Liver (tissue), 3 donors: ENCODE results near the gene ANKRD50.

Experiments used
- ATF3 ChIP-seq: IDR thresholded peaks from 2 replicates; pipeline ENCODE4 v1.6.1; 2016; ENCODE audit warnings: antibody characterized with exemption
- CTCF ChIP-seq: fragments of 150-350 bp; IDR thresholded peaks from 2 replicates; pipeline ENCODE4 v1.5.1; 2017; ENCODE audit warnings: improper control_type of control experiment, low read depth, low read length; ENCODE audit not compliant: missing input control
- MAX ChIP-seq: IDR thresholded peaks from 2 replicates; pipeline ENCODE4 v1.6.1; 2016; ENCODE audit warnings: antibody characterized with exemption
- REST ChIP-seq: IDR thresholded peaks from 2 replicates; pipeline ENCODE4 v1.6.1; 2016; ENCODE audit warnings: antibody characterized with exemption, mild to moderate bottlenecking
- TAF1 ChIP-seq: conservative IDR thresholded peaks from 2 replicates; pipeline ENCODE4 v1.6.1; 2016; ENCODE audit warnings: antibody characterized with exemption, mild to moderate bottlenecking
- donor health status: healthy.
- donor health status: healthy.

GRCh38 chr4:124633285-124633941, 79.1 kb downstream of the ANKRD50 start:
- TF ChIP-seq ATF3 = no peak
- TF ChIP-seq TAF1 = no peak
- no peak for TF ChIP-seq REST
- no peak for TF ChIP-seq MAX
- TF ChIP-seq CTCF = no peak
